Measurements from ENCODE around the gene RASGRP4.

GRCh38 chr19:38412961-38413360 lies 13.1 kb downstream of the RASGRP4 start:
- TF ChIP-seq, protein P1, sequence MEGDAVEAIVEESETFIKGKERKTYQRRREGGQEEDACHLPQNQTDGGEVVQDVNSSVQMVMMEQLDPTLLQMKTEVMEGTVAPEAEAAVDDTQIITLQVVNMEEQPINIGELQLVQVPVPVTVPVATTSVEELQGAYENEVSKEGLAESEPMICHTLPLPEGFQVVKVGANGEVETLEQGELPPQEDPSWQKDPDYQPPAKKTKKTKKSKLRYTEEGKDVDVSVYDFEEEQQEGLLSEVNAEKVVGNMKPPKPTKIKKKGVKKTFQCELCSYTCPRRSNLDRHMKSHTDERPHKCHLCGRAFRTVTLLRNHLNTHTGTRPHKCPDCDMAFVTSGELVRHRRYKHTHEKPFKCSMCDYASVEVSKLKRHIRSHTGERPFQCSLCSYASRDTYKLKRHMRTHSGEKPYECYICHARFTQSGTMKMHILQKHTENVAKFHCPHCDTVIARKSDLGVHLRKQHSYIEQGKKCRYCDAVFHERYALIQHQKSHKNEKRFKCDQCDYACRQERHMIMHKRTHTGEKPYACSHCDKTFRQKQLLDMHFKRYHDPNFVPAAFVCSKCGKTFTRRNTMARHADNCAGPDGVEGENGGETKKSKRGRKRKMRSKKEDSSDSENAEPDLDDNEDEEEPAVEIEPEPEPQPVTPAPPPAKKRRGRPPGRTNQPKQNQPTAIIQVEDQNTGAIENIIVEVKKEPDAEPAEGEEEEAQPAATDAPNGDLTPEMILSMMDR (IDR thresholded peaks at IDR 0.05): no peak
- TF ChIP-seq POLR2A (IDR thresholded peaks at IDR 0.05): no peak
- no peak for TF ChIP-seq EP300 (IDR thresholded peaks at IDR 0.05; ENCODE audit: low read depth)

Data from transverse colon (tissue), 3 donors.